Peyer's patch (tissue), 4 donors: ENCODE results near the gene ZFP36L2. TPM values are rescaled to one million over a fixed set of nuclear protein-coding genes. Genes with fewer than 3 reads are reported as not detected.

Source experiments
- DNase-seq, 3 donors: peaks; one replicate each; pipeline ENCODE4 v3.0.0-alpha.2; 2017 to 2019
- H3K27ac ChIP-seq, 4 donors: fragments of 200-600 bp; sonication (generic); one replicate each; pipeline ENCODE4 v1.5.1; 2016 to 2019
- H3K27me3 ChIP-seq, 2 donors: fragments of 200-600 bp; sonication (generic); one replicate each; pipeline ENCODE4 v1.5.1; 2019
- H3K36me3 ChIP-seq, 3 donors: fragments of 200-600 bp; sonication (generic); one replicate each; pipeline ENCODE4 v1.5.1; 2016 to 2019
- H3K4me1 ChIP-seq, 4 donors: fragments of 200-600 bp; sonication (generic); one replicate each; pipeline ENCODE4 v1.5.1; 2016 to 2019
- H3K4me3 ChIP-seq, 4 donors: fragments of 200-600 bp; sonication (generic); 1 replicate in 3 of 4; 2 replicates in 1 of 4; pipeline ENCODE4 v1.5.1; 2016 to 2019; ENCODE audit warnings: mild to moderate bottlenecking in 1 of 4
- H3K9me3 ChIP-seq, 4 donors: fragments of 200-600 bp; sonication (generic); one replicate each; pipeline ENCODE4 v1.5.1; 2016 to 2019; ENCODE audit warnings: mild to moderate bottlenecking in 1 of 4
- POLR2A ChIP-seq, 2 donors: fragments of 450-650 bp; IDR thresholded peaks; one replicate each; pipeline ENCODE4 v1.5.1; 2017; ENCODE audit warnings: antibody characterized with exemption in 2 of 2, mild to moderate bottlenecking in 2 of 2, moderate library complexity in 2 of 2
- total RNA-seq, 4 donors: library from RNA; depleted of rRNA; stranded (reverse); fragments of >200 nt; gene quantifications; one replicate each; pipeline ENCODE4 v1.1.0, GENCODE V29; 2016
- TF ChIP-seq, protein P1 (sequence below), 6 experiments: fragments of 450-650 bp in 4 of 6; fragments of 200-600 bp in 2 of 6; sonication (generic) in 1 of 6; IDR thresholded peaks; one replicate each; pipeline ENCODE4 v1.5.1; 2017 to 2019; ENCODE audit warnings: antibody characterized with exemption in 6 of 6, mild to moderate bottlenecking in 3 of 6, moderate library complexity in 1 of 6

ZFP36L2 gene
- total RNA-seq, 4 donors from 2014 or later = 90.4 to 227 (median 148) TPM

DNA sequence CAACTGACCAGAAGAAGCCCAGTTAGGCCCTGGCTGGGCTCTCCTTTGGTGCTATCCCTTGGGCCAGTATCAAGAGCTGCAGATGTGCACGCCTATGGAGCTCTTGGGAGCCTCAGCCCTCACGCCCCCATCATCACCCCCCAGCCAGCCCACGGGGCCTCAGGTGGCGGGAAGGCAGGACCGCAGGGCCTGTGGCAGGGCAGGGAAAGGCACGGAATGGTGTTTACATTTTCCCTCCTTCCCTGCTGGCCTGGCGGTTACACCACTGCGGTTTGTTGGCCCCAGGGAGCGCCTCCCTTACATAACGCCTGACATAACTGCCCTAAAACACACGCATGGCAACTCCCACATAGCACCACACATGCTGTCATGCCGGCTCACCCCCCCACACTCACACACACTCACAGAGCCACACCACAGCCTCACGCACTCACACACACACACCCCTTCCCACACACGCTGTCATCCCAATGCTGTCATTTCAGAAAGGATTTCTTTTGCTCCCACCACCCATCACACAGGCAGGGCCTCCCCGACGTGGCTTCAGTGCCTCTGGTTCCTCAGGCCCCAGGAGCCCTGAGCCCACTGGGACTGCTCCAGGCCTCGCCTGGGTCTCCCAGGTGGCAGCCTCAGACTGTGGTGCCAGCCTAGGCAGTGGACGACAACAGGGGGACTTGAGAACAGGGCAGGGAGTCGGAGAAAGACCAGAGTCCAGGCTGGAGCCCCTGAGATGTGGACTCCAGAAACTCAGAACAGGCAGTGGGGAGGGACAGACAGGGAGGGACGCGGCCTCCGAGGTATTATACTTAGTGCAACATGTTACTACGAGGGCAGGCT, 15.7 kb downstream of the ZFP36L2 start:
- H3K4me3 ChIP-seq = no peak overlapping the region
- no peaks in the 10 kb centered on the region for H3K27me3 ChIP-seq
- peaks cover 0 to 12% (median 0%) of the 10 kb centered on the region in 4 donors for H3K4me1 ChIP-seq
- H3K27ac ChIP-seq = peak overlapping the region in 3 of 4 donors; percentile 39 to 62 (median 49)
- TF ChIP-seq, protein P1, sequence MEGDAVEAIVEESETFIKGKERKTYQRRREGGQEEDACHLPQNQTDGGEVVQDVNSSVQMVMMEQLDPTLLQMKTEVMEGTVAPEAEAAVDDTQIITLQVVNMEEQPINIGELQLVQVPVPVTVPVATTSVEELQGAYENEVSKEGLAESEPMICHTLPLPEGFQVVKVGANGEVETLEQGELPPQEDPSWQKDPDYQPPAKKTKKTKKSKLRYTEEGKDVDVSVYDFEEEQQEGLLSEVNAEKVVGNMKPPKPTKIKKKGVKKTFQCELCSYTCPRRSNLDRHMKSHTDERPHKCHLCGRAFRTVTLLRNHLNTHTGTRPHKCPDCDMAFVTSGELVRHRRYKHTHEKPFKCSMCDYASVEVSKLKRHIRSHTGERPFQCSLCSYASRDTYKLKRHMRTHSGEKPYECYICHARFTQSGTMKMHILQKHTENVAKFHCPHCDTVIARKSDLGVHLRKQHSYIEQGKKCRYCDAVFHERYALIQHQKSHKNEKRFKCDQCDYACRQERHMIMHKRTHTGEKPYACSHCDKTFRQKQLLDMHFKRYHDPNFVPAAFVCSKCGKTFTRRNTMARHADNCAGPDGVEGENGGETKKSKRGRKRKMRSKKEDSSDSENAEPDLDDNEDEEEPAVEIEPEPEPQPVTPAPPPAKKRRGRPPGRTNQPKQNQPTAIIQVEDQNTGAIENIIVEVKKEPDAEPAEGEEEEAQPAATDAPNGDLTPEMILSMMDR (IDR thresholded peaks at IDR 0.05) = no peak
- no peak for TF ChIP-seq POLR2A (IDR thresholded peaks at IDR 0.05)
- no peaks in the 10 kb centered on the region for H3K9me3 ChIP-seq
- no peaks in the 10 kb centered on the region for H3K36me3 ChIP-seq
- peak in 2 of 3 donors; percentile 30 to 65 for DNase-seq

DNA sequence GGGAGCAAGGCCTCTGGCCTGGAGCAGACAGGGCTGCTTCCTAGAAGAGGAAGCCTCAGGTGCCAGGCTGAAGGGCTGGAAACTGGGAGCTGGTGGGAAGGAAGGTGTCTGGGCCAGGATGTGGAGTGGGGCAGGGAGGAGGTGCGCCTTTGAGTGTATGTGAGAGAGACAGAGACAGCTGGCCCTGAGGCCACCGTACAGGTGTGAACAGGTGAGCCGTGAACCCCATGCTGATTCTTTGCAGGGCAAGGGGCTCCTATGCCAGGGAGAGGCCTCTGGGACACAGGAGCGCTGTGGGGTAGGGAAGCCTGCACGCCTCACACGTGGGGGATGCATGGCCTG, 16.3 kb downstream of the ZFP36L2 start:
- no peak overlapping the region for H3K4me3 ChIP-seq
- peak overlapping the region in 3 of 4 donors; percentile 27 to 62 (median 49) for H3K27ac ChIP-seq
- H3K36me3 ChIP-seq = no peaks in the 10 kb centered on the region
- DNase-seq = no peak
- H3K27me3 ChIP-seq = no peaks in the 10 kb centered on the region
- H3K9me3 ChIP-seq = no peaks in the 10 kb centered on the region
- H3K4me1 ChIP-seq = peaks cover 0 to 11% (median 0%) of the 10 kb centered on the region in 4 donors
- no peak for TF ChIP-seq POLR2A (IDR thresholded peaks at IDR 0.05)
- TF ChIP-seq, protein P1 (IDR thresholded peaks at IDR 0.05) = no peak

DNA sequence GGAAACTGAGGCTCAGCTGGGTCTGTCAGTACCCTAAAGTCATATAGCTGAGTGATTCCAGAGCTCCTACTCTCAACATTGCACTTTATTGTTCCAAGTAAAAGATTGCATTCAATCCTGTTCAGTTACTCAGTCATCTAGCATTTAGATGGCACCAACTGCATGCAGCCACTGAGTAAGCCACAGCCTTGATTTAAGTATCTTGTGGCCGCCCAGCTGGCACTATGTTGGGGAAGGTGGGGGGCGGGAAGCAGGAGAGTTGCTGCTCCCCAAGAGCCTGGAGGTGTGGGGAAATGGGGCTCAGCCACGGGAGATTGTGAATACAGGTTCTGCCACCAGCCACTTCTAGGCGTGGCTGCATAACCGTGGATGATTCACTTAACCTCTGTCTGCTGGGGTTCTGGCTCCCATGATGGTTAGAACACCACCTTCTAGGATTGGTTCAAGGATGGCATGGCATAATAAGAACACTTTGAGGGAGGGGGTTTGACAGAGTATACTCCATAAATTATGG, 17.1 kb downstream of the ZFP36L2 start:
- Histone ChIP-seq H3K9me3 (no peaks in the 10 kb centered on the region), H3K36me3 (no peaks in the 10 kb centered on the region), H3K4me3 (no peak overlapping the region), H3K27me3 (no peaks in the 10 kb centered on the region), H3K27ac (peak overlapping the region in 1 of 4 donors; percentile 49), H3K4me1 (peaks cover 0 to 11% (median 0%) of the 10 kb centered on the region in 4 donors)
- DNase-seq = peak in 1 of 3 donors; percentile 62
- TF ChIP-seq, protein P1 (IDR thresholded peaks at IDR 0.05) = no peak

DNA sequence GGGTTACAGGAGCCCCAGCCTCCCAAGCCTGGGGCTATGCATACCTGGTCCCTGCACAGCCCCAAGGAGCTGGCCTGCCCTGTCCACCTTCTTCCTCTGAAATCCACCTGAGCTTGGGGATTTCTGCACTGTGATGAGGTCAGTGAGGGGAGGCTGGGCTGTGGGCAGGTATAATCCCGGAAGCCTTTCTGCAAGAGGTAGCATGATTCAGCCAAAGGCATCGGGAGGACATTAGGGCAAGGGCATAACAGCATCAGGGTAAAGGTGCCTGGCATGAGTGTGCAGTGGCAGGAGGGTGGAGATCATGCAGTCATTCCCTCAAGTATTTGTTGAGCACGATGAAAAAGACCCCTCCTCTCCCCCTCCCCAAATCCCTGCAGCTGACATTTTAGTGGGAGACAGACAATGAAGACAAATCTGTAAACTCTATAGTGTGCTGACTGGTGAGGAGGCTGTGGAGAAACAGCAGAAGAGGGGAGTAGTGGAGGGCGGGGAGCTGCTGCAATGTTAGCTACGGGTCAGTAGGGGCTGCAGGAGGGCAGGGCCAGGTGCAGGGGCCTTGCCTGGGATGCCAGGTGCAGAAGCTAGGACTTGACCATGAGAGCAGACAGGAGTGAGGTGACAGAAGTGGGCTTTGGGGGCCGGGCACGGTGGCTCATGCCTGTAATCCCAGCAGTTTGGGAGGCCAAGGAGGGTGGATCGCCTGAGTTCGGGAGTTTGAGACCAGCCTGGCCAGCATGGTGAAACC, 18.7 kb downstream of the ZFP36L2 start:
- H3K9me3 ChIP-seq = no peaks in the 10 kb centered on the region
- peak in 2 of 3 donors; percentile 59 to 74 for DNase-seq
- H3K36me3 ChIP-seq = no peaks in the 10 kb centered on the region
- H3K4me3 ChIP-seq = no peak overlapping the region
- no peaks in the 10 kb centered on the region for H3K27me3 ChIP-seq
- TF ChIP-seq POLR2A (IDR thresholded peaks at IDR 0.05) = peak in 1 of 2 donors; percentile 22
- TF ChIP-seq, protein P1 (IDR thresholded peaks at IDR 0.05) = no peak
- peaks cover 0 to 11% (median 0%) of the 10 kb centered on the region in 4 donors for H3K4me1 ChIP-seq
- peak overlapping the region in 1 of 4 donors; percentile 38 for H3K27ac ChIP-seq

DNA sequence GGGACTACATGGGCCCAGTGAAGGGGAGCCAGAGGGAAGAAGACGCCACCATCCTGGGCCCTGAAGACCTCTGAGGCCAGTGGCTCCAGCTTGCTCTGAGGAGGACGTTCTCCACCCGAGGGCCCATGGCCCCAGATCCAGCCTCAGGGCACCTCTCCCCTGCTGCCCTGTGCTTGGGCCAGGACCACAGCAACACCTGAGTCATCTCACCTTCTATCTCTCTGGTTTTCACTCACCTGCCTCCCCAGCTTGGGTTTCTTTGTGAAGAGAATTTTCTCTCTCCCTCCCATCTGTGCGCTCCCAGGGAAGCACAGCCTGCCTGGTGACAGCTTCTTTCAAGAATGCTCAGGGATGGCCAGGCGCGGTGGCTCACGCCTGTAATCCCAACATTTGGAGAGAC, 19.8 kb downstream of the ZFP36L2 start:
- Histone ChIP-seq H3K4me1 (peaks cover 0 to 11% (median 0%) of the 10 kb centered on the region in 4 donors), H3K27me3 (no peaks in the 10 kb centered on the region), H3K36me3 (no peaks in the 10 kb centered on the region), H3K9me3 (no peaks in the 10 kb centered on the region), H3K27ac (no peak overlapping the region), H3K4me3 (no peak overlapping the region)
- TF ChIP-seq, protein P1 (IDR thresholded peaks at IDR 0.05) = no peak
- TF ChIP-seq POLR2A (IDR thresholded peaks at IDR 0.05) = no peak
- no peak for DNase-seq
